Gastrocnemius medialis (tissue), 4 donors: ENCODE data around the gene TTC21B. TPM values are rescaled to one million over a fixed set of nuclear protein-coding genes. Genes with fewer than 3 reads are reported as not detected.

ENCODE experiments used
- ATAC-seq, 2 donors: fragments of 150-250 bp; one replicate each; pipeline ENCODE4 v1.9.1; 2016
- DNase-seq, 2 donors: peaks; one replicate each; pipeline ENCODE4 v3.0.0-alpha.2; 2019
- H3K27ac ChIP-seq, 4 donors: fragments of 200-600 bp; sonication (generic); 1 replicate in 1 of 4; 2 replicates in 3 of 4; pipeline ENCODE4 v1.5.1; 2016 to 2018; ENCODE audit warnings: mild to moderate bottlenecking in 2 of 4, moderate library complexity in 1 of 4
- H3K27me3 ChIP-seq, 3 donors: fragments of 200-600 bp; sonication (generic) in 2 of 3; 1 replicate in 1 of 3; 2 replicates in 2 of 3; pipeline versions ENCODE4 v1.5.1 to v1.6.0; 2016 to 2019; ENCODE audit warnings: mild to moderate bottlenecking in 1 of 3, moderate library complexity in 1 of 3
- H3K36me3 ChIP-seq, 2 donors: fragments of 200-600 bp; sonication (generic) in 1 of 2; one replicate each; pipeline ENCODE4 v1.5.1; 2017 to 2018
- H3K4me1 ChIP-seq, 2 donors: fragments of 200-600 bp; sonication (generic) in 1 of 2; one replicate each; pipeline ENCODE4 v1.5.1; 2016 to 2017; ENCODE audit warnings: mild to moderate bottlenecking in 2 of 2
- H3K4me3 ChIP-seq, 4 donors: fragments of 200-600 bp; sonication (generic) in 3 of 4; 1 replicate in 1 of 4; 2 replicates in 3 of 4; pipeline ENCODE4 v1.5.1; 2016 to 2019; ENCODE audit warnings: mild to moderate bottlenecking in 2 of 4
- H3K9me3 ChIP-seq, 3 donors: fragments of 200-600 bp; sonication (generic) in 2 of 3; 1 replicate in 1 of 3; 2 replicates in 2 of 3; pipeline ENCODE4 v1.5.1; 2016 to 2019
- POLR2A ChIP-seq, 2 donors: fragments of 450-650 bp; IDR thresholded peaks; one replicate each; pipeline ENCODE4 v1.6.1; 2017; ENCODE audit warnings: antibody characterized with exemption in 2 of 2, mild to moderate bottlenecking in 2 of 2, moderate library complexity in 2 of 2
- in situ Hi-C, 4 donors: fragments of 200-750 bp; cut with MboI; loops; one replicate each; pipeline versions ENCODE4 v1.15.0 to v1.8.0; 2017; ENCODE audit warnings: low sequenced_read_pairs in 4 of 4
- intact Hi-C: fragments of 100-400 bp; cut with DNase I; formaldehyde crosslinking; loops from one replicate; pipeline ENCODE4 v1.15.1; 2023; ENCODE audit warnings: low total_unique reads
- total RNA-seq, 4 donors: library from RNA; depleted of rRNA; stranded (reverse); fragments of >200 nt; gene quantifications; one replicate each; pipeline versions ENCODE4 v1.1.0 to v1.2.3, GENCODE V29; 2016
- TF ChIP-seq, protein P1 (sequence below), 5 experiments: fragments of 450-650 bp in 3 of 5; fragments of 200-600 bp in 2 of 5; sonication (generic) in 2 of 5; IDR thresholded peaks in 4 of 5; conservative IDR thresholded peaks in 1 of 5; 1 replicate in 4 of 5; 2 replicates in 1 of 5; pipeline ENCODE4 v1.5.1; 2016 to 2019; ENCODE audit warnings: antibody characterized with exemption in 5 of 5, mild to moderate bottlenecking in 3 of 5, moderate library complexity in 3 of 5

TTC21B gene
- total RNA-seq, 4 donors from 2014 or later = 11.2 to 17.8 (median 13.0) TPM

DNA sequence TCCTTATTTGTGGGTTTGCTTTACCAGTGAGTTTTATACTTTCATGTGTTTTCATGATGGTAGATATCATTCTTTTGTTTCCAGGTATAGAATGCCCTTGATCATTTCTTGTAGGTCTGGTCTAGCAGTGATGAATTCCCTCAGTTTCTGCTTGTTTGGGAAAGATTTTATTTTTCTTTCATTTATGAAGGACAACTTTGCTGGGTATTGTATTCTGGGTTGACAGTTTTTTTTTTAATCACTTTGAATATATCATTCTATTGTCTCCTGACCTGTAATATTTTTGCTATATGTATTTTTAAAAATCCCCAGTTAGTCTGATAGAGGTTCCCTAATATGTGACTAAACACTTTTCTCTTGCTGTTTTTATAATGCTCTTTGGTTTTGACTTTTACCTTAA is 101.2 kb downstream of the TTC21B start:
- in situ Hi-C loops = loop anchor here in 2 of 4 donors (25.0 kb wide), 2 partner anchors 440 to 465 kb away; no protein-coding TSS in a partner anchor

DNA sequence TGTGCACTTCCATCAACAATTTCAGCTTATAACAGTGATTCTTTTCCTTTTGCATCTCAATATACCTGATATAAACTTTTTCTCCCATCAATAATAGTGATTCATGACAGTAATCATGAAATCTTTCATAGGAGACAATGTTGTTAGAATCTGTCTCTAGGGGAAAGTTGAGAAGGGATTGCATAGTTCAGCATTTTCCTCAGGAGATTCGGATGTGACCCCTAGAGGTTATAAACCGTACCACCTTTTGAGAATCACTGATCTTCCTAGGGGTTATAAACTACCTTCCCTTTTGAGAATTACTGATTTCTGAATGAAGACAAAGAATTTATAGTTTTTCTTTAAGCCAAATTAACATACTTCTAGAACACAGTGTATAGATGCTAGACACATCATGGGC is 106.6 kb downstream of the TTC21B start:
- intact Hi-C loops = no loop called here
- H3K9me3 ChIP-seq = peaks cover 0 to 1% (median 0%) of the 10 kb centered on the region in 3 donors
- no peak for ATAC-seq

More for the DNA sequence above, 101.2 kb downstream of the TTC21B start:
- Histone ChIP-seq H3K27me3 (no peaks in the 10 kb centered on the region), H3K4me1 (no peaks in the 10 kb centered on the region), H3K27ac (no peak overlapping the region), H3K36me3 (no peaks in the 10 kb centered on the region), H3K9me3 (peaks cover 0 to 8% (median 0%) of the 10 kb centered on the region in 3 donors), H3K4me3 (no peak overlapping the region)
- intact Hi-C loops = no loop called here
- no peak for DNase-seq
- TF ChIP-seq, protein P1, sequence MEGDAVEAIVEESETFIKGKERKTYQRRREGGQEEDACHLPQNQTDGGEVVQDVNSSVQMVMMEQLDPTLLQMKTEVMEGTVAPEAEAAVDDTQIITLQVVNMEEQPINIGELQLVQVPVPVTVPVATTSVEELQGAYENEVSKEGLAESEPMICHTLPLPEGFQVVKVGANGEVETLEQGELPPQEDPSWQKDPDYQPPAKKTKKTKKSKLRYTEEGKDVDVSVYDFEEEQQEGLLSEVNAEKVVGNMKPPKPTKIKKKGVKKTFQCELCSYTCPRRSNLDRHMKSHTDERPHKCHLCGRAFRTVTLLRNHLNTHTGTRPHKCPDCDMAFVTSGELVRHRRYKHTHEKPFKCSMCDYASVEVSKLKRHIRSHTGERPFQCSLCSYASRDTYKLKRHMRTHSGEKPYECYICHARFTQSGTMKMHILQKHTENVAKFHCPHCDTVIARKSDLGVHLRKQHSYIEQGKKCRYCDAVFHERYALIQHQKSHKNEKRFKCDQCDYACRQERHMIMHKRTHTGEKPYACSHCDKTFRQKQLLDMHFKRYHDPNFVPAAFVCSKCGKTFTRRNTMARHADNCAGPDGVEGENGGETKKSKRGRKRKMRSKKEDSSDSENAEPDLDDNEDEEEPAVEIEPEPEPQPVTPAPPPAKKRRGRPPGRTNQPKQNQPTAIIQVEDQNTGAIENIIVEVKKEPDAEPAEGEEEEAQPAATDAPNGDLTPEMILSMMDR (IDR thresholded peaks at IDR 0.05 in 4 of 5, conservative IDR thresholded peaks at IDR 0.05 in 1 of 5) = no peak
- TF ChIP-seq POLR2A (IDR thresholded peaks at IDR 0.05) = no peak
- no peak for ATAC-seq

DNA sequence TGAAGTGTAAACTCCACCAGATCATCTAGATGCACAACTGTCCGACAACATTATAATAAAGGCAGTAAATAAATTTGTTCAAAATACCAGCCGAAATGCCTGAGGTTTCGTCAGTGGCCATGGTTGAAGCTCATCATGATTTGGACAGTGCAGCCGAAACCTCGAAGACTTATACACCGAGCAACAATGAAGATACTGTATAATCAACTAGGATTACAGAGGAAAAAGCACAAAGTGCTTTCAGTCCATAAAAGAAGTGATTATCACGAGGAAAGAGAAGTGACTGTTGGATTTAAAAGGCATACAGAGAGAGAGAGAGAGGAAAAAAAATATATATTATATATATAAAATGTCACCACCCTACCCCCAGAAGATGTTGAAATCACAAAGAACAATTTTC is 107.5 kb downstream of the TTC21B start:
- in situ Hi-C loops = no loop called here

More for the DNA sequence above, 106.6 kb downstream of the TTC21B start:
- no peak overlapping the region for H3K4me3 ChIP-seq
- H3K36me3 ChIP-seq = no peaks in the 10 kb centered on the region
- in situ Hi-C loops = no loop called here
- TF ChIP-seq POLR2A (IDR thresholded peaks at IDR 0.05) = no peak
- TF ChIP-seq, protein P1 (IDR thresholded peaks at IDR 0.05 in 4 of 5, conservative IDR thresholded peaks at IDR 0.05 in 1 of 5) = no peak
- no peak for DNase-seq
- no peak overlapping the region for H3K27ac ChIP-seq
- no peaks in the 10 kb centered on the region for H3K4me1 ChIP-seq
- H3K27me3 ChIP-seq = no peaks in the 10 kb centered on the region

GRCh38 chr2:165844216-165844615 is 109.4 kb downstream of the TTC21B start:
- ATAC-seq (no peak), DNase-seq (no peak)
- intact Hi-C loops = no loop called here
- in situ Hi-C loops = no loop called here
- H3K27me3 ChIP-seq = no peaks in the 10 kb centered on the region
- TF ChIP-seq POLR2A (IDR thresholded peaks at IDR 0.05) = no peak
- TF ChIP-seq, protein P1 (IDR thresholded peaks at IDR 0.05 in 4 of 5, conservative IDR thresholded peaks at IDR 0.05 in 1 of 5) = no peak
- H3K4me1 ChIP-seq = no peaks in the 10 kb centered on the region
- no peak overlapping the region for H3K27ac ChIP-seq
- no peaks in the 10 kb centered on the region for H3K9me3 ChIP-seq
- H3K36me3 ChIP-seq = no peaks in the 10 kb centered on the region
- no peak overlapping the region for H3K4me3 ChIP-seq

More for the DNA sequence above, 107.5 kb downstream of the TTC21B start:
- no peaks in the 10 kb centered on the region for H3K9me3 ChIP-seq
- TF ChIP-seq, protein P1 (IDR thresholded peaks at IDR 0.05 in 4 of 5, conservative IDR thresholded peaks at IDR 0.05 in 1 of 5) = no peak
- TF ChIP-seq POLR2A (IDR thresholded peaks at IDR 0.05) = no peak
- H3K27ac ChIP-seq = no peak overlapping the region
- H3K4me1 ChIP-seq = no peaks in the 10 kb centered on the region
- no peaks in the 10 kb centered on the region for H3K27me3 ChIP-seq
- no peak overlapping the region for H3K4me3 ChIP-seq
- intact Hi-C loops = no loop called here
- ATAC-seq (no peak), DNase-seq (no peak)
- H3K36me3 ChIP-seq = no peaks in the 10 kb centered on the region

DNA sequence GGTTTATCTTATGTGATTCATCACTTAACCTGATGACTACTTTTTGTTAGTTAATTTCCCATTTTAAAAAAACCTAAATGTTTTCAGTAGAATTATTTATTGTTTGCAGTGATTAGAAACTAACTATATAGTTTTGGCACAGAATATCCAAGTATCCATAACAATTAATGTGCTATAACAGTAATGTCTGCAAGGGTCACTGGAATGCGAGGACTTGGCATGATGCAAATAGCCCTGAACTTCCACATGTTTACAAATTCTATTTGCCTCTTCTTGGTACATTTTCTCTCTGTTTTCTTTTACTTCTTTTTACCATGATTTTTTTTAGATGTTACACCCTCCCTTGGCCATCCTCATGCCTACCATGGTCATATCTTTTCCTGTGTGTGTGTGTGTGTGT is 110.2 kb downstream of the TTC21B start:
- ATAC-seq (no peak), DNase-seq (no peak)
- TF ChIP-seq, protein P1 (IDR thresholded peaks at IDR 0.05 in 4 of 5, conservative IDR thresholded peaks at IDR 0.05 in 1 of 5) = no peak
- no peak for TF ChIP-seq POLR2A (IDR thresholded peaks at IDR 0.05)
- H3K4me1 ChIP-seq = no peaks in the 10 kb centered on the region
- no peak overlapping the region for H3K27ac ChIP-seq
- no peak overlapping the region for H3K4me3 ChIP-seq
- H3K9me3 ChIP-seq = no peaks in the 10 kb centered on the region
- no peaks in the 10 kb centered on the region for H3K27me3 ChIP-seq
- intact Hi-C loops (no loop called here), in situ Hi-C loops (no loop called here)
- H3K36me3 ChIP-seq = no peaks in the 10 kb centered on the region
